Right renal pelvis (tissue), 4 donors: ENCODE measurements around the gene FAM53C. TPM values are rescaled to one million over a fixed set of nuclear protein-coding genes. Genes with fewer than 3 reads are reported as not detected.
"Not testable (repeated sequence)": the region's sequence is repeated elsewhere in the genome, so short reads cannot be mapped to it uniquely, and the experiment has no call there.

Source experiments
- DNase-seq, 4 donors: peaks; one replicate each; pipeline ENCODE4 v3.0.0-alpha.2; 2013; ENCODE audit warnings: low read depth in 4 of 4, low spot score in 3 of 4, missing footprints in 1 of 4
- polyA plus RNA-seq, 4 donors: library from polyadenylated mRNA; unstranded; fragments of 120-200 nt; gene quantifications; one replicate each; pipeline ENCODE4 v1.2.1, GENCODE V29; 2013; ENCODE audit not compliant: insufficient read length in 4 of 4

FAM53C gene
- polyA plus RNA-seq, 4 donors: 31.0 to 33.1 (median 31.7) TPM

DNA sequence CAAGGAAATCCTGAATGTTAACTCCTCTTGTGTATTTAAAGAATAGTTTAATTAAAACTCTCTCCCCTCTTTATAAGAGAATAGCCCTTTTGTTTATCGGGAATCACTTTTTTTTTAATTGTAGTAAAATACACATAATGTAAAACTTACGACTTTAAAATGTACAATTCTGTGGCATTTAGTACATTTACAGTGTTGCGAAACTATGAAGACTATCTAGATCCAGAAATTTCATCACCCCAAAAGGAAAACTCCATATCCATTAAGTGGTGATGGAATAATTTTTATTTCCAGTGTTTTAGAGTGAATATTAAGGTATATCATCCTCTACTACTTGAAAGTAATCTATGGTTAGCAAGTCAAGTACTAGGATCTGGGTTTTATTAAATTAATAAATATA, 51.3 kb downstream of the FAM53C start:
- DNase-seq: no peak

- DNase-seq: not testable (repeated sequence)
These were observed 51.8 kb downstream of the FAM53C start for GRCh38 chr5:138389911-138390310.

DNA sequence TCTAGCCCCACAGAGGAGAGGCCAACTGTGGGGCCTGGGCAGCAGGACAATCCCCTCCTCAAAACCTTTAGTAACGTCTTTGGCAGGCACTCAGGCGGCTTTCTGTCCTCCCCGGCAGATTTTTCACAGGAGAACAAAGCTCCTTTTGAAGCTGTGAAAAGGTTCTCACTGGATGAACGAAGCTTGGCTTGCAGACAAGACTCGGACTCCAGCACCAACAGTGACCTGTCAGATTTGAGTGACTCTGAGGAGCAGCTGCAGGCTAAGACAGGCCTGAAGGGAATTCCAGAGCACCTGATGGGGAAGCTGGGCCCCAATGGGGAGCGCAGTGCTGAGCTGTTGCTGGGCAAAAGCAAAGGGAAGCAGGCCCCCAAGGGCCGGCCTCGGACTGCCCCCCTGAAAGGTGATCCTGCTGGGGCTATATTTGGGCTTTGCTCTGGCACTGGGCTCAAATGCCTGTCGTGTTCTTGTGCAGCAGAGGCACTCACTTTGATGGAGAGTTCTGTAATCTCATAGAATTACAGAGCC, 53.9 kb downstream of the FAM53C start:
- no peak for DNase-seq

Other genes starting within 250 kb of the FAM53C start
- gene NME5, start 198.8 kb upstream of the FAM53C start, polyA plus RNA-seq: 10 to 100 TPM; 20.3 to 28.7 (median 24.0) TPM
- gene BRD8, start 159.6 kb upstream of the FAM53C start, polyA plus RNA-seq: 100 to 1,000 TPM in 3 of 4 donors, 10 to 100 TPM in 1; 98.8 to 134 (median 122) TPM
- gene KIF20A, start 159.2 kb upstream of the FAM53C start, polyA plus RNA-seq: 10 to 100 TPM; 35.1 to 41.9 (median 37.7) TPM
- gene CDC23, start 124.9 kb upstream of the FAM53C start, polyA plus RNA-seq: 10 to 100 TPM; 53.9 to 68.7 (median 67.0) TPM
- gene GFRA3, start 63.6 kb upstream of the FAM53C start, polyA plus RNA-seq: 1 to 10 TPM; 2.7 to 7.3 (median 3.9) TPM
- gene CDC25C, start 6.5 kb upstream of the FAM53C start, polyA plus RNA-seq: 1 to 10 TPM; 6.7 to 7.6 (median 7.1) TPM
- gene KDM3B, start 14.4 kb downstream of the FAM53C start, polyA plus RNA-seq: 10 to 100 TPM; 88.8 to 95.8 (median 94.0) TPM
- 10 to 100 TPM in 2 of 4 donors, 1 to 10 TPM in 2; 7.7 to 12.9 (median 10.2) TPM for gene REEP2, start 100.8 kb downstream of the FAM53C start, polyA plus RNA-seq
- gene EGR1, start 127.2 kb downstream of the FAM53C start, polyA plus RNA-seq: 100 to 1,000 TPM in 2 of 4 donors, 10 to 100 TPM in 2; 27.2 to 420 (median 157) TPM
- 10 to 100 TPM; 69.4 to 84.3 (median 77.9) TPM for gene ETF1, start 205.0 kb downstream of the FAM53C start, polyA plus RNA-seq
- 100 to 1,000 TPM; 302 to 349 (median 343) TPM for gene HSPA9, start 237.1 kb downstream of the FAM53C start, polyA plus RNA-seq